ENCODE measurements around the gene IRS1. TPM values are rescaled to one million over a fixed set of nuclear protein-coding genes. Genes with fewer than 3 reads are reported as not detected.

IRS1 gene
- total RNA-seq, 2 donors from 2014 or later = 14.6 to 15.8 TPM

- no peak for DNase-seq (ENCODE audit: low spot score)
- no peaks in the 10 kb centered on the region for H3K27me3 ChIP-seq
- TF ChIP-seq, protein P1, sequence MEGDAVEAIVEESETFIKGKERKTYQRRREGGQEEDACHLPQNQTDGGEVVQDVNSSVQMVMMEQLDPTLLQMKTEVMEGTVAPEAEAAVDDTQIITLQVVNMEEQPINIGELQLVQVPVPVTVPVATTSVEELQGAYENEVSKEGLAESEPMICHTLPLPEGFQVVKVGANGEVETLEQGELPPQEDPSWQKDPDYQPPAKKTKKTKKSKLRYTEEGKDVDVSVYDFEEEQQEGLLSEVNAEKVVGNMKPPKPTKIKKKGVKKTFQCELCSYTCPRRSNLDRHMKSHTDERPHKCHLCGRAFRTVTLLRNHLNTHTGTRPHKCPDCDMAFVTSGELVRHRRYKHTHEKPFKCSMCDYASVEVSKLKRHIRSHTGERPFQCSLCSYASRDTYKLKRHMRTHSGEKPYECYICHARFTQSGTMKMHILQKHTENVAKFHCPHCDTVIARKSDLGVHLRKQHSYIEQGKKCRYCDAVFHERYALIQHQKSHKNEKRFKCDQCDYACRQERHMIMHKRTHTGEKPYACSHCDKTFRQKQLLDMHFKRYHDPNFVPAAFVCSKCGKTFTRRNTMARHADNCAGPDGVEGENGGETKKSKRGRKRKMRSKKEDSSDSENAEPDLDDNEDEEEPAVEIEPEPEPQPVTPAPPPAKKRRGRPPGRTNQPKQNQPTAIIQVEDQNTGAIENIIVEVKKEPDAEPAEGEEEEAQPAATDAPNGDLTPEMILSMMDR (IDR thresholded peaks at IDR 0.05) = no peak
- peak overlapping the region in 1 of 2 donors; percentile 48 for H3K27ac ChIP-seq
- peaks cover 0 to 24% of the 10 kb centered on the region in 2 donors for H3K4me1 ChIP-seq
- H3K4me3 ChIP-seq = no peak overlapping the region
- no peaks in the 10 kb centered on the region for H3K36me3 ChIP-seq
- H3K9me3 ChIP-seq = no peaks in the 10 kb centered on the region
These were observed 17.4 kb downstream of the IRS1 start for GRCh38 chr2:226782092-226782713.

DNA sequence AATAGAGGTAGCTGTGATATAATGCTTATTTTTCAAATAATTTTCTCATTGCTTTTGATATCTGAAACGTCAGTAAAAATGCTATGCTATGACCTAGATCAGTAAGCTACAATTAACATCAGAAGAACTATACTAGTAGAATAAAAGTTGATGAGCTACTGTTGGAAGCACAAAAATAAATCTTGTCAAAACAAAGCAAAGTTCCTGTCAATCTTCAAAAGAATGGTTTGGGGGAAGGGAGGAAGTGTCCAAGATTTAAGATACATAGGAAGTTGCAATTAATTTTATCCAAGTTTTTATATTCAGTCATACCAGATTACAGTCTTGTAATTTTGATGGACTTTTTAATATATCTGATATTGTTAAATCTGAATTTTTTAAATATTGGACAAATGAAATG is 19.2 kb downstream of the IRS1 start:
- Histone ChIP-seq H3K27ac (no peak overlapping the region), H3K4me3 (no peak overlapping the region), H3K9me3 (peaks cover 0 to 2% of the 10 kb centered on the region in 2 donors), H3K36me3 (no peaks in the 10 kb centered on the region), H3K4me1 (peaks cover 0 to 18% of the 10 kb centered on the region in 2 donors), H3K27me3 (no peaks in the 10 kb centered on the region)
- DNase-seq (ENCODE audit: low spot score) = no peak
- TF ChIP-seq, protein P1 (IDR thresholded peaks at IDR 0.05) = no peak

DNA sequence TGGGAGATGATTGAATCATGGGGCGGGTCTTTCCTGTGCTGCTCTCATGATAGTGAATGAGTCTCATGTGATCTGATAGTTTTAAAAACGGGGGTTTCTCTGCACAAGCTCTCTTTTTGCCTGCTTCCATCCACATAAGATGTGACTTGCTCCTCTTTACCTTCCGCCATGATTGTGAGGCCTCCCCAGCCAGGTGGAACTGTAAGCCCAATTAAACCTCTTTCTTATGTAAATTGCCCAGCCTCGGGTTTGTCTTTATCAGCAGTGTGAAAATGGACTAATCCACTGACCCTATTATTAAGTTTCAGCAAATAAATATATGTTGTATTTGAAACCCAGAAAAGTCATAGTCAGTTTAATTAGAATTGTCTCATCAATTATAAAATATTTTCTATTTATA is 22.0 kb downstream of the IRS1 start:
- H3K9me3 ChIP-seq = peaks cover 0 to 11% of the 10 kb centered on the region in 2 donors
- TF ChIP-seq, protein P1 (IDR thresholded peaks at IDR 0.05) = no peak
- H3K27ac ChIP-seq = no peak overlapping the region
- H3K36me3 ChIP-seq = no peaks in the 10 kb centered on the region
- no peak for DNase-seq (ENCODE audit: low spot score)
- no peak overlapping the region for H3K4me3 ChIP-seq
- H3K27me3 ChIP-seq = no peaks in the 10 kb centered on the region
- peaks cover 0 to 31% of the 10 kb centered on the region in 2 donors for H3K4me1 ChIP-seq

DNA sequence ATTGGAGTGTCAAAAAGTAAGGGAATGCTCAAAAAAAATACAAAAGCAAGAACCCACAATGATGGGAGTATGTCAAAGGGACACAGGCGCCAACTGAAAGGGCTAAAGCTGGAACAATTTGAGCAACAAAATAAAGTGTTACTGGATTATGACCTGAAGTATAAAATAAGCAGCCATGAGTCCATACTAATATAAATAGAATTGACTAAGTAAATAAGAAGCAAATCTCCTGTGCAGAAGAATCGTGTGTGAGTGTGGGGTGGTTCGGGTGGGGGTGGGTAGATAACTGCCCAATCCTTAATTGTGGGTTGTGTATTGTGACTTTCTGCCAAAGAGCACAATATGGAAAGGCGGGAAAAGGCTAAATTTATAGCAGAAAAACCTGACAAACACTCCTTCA is 23.5 kb downstream of the IRS1 start:
- Histone ChIP-seq H3K4me3 (no peak overlapping the region), H3K36me3 (no peaks in the 10 kb centered on the region), H3K27ac (no peak overlapping the region), H3K4me1 (peaks cover 0 to 31% of the 10 kb centered on the region in 2 donors), H3K9me3 (peaks cover 0 to 11% of the 10 kb centered on the region in 2 donors), H3K27me3 (no peaks in the 10 kb centered on the region)
- DNase-seq (ENCODE audit: low spot score) = no peak
- TF ChIP-seq, protein P1 (IDR thresholded peaks at IDR 0.05) = no peak

GRCh38 chr2:226775032-226775509 is 24.5 kb downstream of the IRS1 start:
- peaks cover 0 to 11% of the 10 kb centered on the region in 2 donors for H3K9me3 ChIP-seq
- no peak overlapping the region for H3K4me3 ChIP-seq
- H3K27me3 ChIP-seq = no peaks in the 10 kb centered on the region
- no peak overlapping the region for H3K27ac ChIP-seq
- peaks cover 0 to 41% of the 10 kb centered on the region in 2 donors for H3K4me1 ChIP-seq
- TF ChIP-seq, protein P1 (IDR thresholded peaks at IDR 0.05) = no peak
- H3K36me3 ChIP-seq = no peaks in the 10 kb centered on the region
- DNase-seq (ENCODE audit: low spot score) = no peak

DNA sequence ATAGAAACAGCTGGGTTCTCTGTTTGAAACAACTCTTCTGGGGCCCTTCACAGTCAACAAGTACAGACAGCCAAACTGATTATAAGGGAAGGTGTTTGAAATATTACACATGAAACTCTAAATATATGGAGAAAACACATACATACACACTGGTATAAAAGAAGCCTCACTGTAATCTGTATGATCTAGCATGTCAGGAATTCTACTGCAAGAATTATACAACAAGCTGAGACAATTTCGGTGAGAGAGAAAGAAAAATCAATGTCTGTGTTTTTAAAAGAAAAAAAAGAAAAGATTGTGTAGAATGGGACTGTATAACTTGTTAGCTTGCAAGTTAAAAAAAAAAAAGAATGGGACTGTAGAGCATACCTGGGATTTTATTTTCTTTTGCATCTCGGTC is 26.3 kb downstream of the IRS1 start:
- TF ChIP-seq, protein P1 (IDR thresholded peaks at IDR 0.05) = no peak
- Histone ChIP-seq H3K27me3 (no peaks in the 10 kb centered on the region), H3K36me3 (no peaks in the 10 kb centered on the region), H3K4me3 (no peak overlapping the region), H3K9me3 (peaks cover 0 to 11% of the 10 kb centered on the region in 2 donors), H3K4me1 (peaks cover 0 to 48% of the 10 kb centered on the region in 2 donors), H3K27ac (peak overlapping the region; percentile 71 to 82)
- no peak for DNase-seq (ENCODE audit: low spot score)
